Measurements from ENCODE around the gene WIPI1. TPM values are rescaled to one million over a fixed set of nuclear protein-coding genes. Genes with fewer than 3 reads are reported as not detected.

WIPI1 gene
- total RNA-seq, 1 experiment from 2014 or later = 29.3 TPM

DNA sequence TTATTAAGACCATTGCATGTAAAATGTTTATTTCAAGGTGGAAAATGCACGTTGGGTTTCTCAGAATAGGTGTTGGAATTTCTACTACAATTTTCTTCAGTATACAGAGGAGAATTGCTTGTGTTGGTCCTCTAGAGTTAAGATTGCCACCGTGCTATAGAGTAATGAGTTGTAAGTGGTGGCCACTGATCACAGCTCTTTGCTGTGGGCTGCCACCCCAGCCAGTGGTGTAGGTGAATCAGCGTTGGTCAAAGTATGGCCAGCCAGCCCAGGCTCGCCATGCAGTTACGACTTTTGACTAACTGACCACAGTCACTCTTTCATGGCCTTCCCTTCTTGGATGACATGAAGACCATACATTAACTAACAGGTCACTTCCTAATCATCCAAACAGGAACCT is 42.3 kb upstream of the WIPI1 start:
- no peak overlapping the region for H3K4me3 Mint-ChIP-seq
- H3K27ac Mint-ChIP-seq = no peak overlapping the region
- no peak for DNase-seq (ENCODE audit: low spot score)
- H3K36me3 Mint-ChIP-seq = peaks cover 5% of the 10 kb centered on the region
- TF ChIP-seq, protein P1, sequence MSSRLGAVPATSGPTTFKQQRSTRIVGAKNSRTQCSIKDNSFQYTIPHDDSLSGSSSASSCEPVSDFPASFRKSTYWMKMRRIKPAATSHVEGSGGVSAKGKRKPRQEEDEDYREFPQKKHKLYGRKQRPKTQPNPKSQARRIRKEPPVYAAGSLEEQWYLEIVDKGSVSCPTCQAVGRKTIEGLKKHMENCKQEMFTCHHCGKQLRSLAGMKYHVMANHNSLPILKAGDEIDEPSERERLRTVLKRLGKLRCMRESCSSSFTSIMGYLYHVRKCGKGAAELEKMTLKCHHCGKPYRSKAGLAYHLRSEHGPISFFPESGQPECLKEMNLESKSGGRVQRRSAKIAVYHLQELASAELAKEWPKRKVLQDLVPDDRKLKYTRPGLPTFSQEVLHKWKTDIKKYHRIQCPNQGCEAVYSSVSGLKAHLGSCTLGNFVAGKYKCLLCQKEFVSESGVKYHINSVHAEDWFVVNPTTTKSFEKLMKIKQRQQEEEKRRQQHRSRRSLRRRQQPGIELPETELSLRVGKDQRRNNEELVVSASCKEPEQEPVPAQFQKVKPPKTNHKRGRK (CRISPR knock-in tag; IDR thresholded peaks at IDR 0.05; ENCODE audit: borderline replicate concordance) = no peak
- TF ChIP-seq JAZF1 (CRISPR knock-in tag; IDR thresholded peaks at IDR 0.05) (no peak), SOX15 (CRISPR knock-in tag; IDR thresholded peaks at IDR 0.05) (no peak), OVOL2 (CRISPR knock-in tag; IDR thresholded peaks at IDR 0.05; ENCODE audit: borderline replicate concordance) (no peak), SMAD3 (CRISPR knock-in tag; IDR thresholded peaks at IDR 0.05; ENCODE audit: borderline replicate concordance) (no peak), ZNF263 (CRISPR knock-in tag; IDR thresholded peaks at IDR 0.05; ENCODE audit: low read depth) (no peak), NR1H2 (CRISPR knock-in tag; IDR thresholded peaks at IDR 0.05) (no peak), FOXK1 (CRISPR knock-in tag; IDR thresholded peaks at IDR 0.05) (no peak), CREB1 (CRISPR knock-in tag; IDR thresholded peaks at IDR 0.05) (no peak), ZNF423 (CRISPR knock-in tag; IDR thresholded peaks at IDR 0.05) (no peak), TEAD4 (CRISPR knock-in tag; IDR thresholded peaks at IDR 0.05) (no peak)
- TF ChIP-seq, protein P2, sequence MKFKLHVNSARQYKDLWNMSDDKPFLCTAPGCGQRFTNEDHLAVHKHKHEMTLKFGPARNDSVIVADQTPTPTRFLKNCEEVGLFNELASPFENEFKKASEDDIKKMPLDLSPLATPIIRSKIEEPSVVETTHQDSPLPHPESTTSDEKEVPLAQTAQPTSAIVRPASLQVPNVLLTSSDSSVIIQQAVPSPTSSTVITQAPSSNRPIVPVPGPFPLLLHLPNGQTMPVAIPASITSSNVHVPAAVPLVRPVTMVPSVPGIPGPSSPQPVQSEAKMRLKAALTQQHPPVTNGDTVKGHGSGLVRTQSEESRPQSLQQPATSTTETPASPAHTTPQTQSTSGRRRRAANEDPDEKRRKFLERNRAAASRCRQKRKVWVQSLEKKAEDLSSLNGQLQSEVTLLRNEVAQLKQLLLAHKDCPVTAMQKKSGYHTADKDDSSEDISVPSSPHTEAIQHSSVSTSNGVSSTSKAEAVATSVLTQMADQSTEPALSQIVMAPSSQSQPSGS (CRISPR knock-in tag; IDR thresholded peaks at IDR 0.05; ENCODE audit: borderline replicate concordance, low read depth) = no peak
- TF ChIP-seq, protein P3, sequence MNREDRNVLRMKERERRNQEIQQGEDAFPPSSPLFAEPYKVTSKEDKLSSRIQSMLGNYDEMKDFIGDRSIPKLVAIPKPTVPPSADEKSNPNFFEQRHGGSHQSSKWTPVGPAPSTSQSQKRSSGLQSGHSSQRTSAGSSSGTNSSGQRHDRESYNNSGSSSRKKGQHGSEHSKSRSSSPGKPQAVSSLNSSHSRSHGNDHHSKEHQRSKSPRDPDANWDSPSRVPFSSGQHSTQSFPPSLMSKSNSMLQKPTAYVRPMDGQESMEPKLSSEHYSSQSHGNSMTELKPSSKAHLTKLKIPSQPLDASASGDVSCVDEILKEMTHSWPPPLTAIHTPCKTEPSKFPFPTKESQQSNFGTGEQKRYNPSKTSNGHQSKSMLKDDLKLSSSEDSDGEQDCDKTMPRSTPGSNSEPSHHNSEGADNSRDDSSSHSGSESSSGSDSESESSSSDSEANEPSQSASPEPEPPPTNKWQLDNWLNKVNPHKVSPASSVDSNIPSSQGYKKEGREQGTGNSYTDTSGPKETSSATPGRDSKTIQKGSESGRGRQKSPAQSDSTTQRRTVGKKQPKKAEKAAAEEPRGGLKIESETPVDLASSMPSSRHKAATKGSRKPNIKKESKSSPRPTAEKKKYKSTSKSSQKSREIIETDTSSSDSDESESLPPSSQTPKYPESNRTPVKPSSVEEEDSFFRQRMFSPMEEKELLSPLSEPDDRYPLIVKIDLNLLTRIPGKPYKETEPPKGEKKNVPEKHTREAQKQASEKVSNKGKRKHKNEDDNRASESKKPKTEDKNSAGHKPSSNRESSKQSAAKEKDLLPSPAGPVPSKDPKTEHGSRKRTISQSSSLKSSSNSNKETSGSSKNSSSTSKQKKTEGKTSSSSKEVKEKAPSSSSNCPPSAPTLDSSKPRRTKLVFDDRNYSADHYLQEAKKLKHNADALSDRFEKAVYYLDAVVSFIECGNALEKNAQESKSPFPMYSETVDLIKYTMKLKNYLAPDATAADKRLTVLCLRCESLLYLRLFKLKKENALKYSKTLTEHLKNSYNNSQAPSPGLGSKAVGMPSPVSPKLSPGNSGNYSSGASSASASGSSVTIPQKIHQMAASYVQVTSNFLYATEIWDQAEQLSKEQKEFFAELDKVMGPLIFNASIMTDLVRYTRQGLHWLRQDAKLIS (CRISPR knock-in tag; IDR thresholded peaks at IDR 0.05; ENCODE audit: borderline replicate concordance) = no peak
- TF ChIP-seq, protein P4, sequence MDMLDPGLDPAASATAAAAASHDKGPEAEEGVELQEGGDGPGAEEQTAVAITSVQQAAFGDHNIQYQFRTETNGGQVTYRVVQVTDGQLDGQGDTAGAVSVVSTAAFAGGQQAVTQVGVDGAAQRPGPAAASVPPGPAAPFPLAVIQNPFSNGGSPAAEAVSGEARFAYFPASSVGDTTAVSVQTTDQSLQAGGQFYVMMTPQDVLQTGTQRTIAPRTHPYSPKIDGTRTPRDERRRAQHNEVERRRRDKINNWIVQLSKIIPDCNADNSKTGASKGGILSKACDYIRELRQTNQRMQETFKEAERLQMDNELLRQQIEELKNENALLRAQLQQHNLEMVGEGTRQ (CRISPR knock-in tag; IDR thresholded peaks at IDR 0.05) = no peak
- H3K9me3 Mint-ChIP-seq = peaks cover 14% of the 10 kb centered on the region
- no peak for ATAC-seq
- H3K4me1 Mint-ChIP-seq = 0 out of 2 replicates have a peak, but pooled peaks cover 2% of the 10 kb centered on the region
- ChIA-PET CTCF (no interaction called here), POLR2A (no interaction called here)
- no peaks in the 10 kb centered on the region; the same call in none of the 2 replicates for H3K27me3 Mint-ChIP-seq (ENCODE audit: low read depth)

DNA sequence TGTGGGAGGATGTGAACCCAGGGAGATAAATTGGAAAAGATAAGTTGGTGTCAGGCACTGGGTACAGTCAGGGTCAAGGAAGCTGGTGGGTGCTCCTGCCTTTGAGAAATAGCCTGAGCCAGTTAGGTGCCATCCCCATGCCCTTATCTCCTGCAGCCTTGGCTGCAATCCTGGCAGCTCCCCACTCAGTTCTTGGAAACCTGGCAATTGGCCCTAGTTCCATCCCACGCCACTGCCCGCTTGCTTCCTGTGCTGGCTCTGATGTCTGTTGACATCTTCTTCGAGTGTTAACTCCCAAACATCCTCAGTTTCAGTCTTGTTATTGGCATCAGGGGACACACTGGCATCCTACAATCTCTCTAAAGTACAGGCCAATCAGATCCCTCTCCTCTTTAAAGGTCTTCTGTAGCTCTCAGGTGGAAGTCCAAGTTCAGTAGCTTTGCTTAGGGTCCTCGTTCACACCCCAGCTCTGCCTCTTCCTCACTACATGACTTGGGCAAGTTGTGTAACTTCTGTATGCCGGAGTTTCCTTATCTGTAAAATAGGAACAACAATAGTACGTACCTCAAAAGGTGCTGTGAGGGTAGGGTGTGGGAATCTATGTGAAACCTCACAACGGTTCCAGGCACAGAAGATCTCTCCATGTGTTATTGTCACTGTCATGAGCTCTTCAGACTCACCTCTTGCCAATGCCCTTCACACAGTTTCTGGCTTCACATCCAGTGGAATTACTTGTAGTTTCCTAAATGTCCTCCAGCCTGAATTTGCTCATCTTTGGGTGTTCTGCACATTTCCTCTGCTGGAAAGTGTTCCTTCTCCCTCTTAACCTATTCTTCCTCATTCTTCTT is 41.4 kb upstream of the WIPI1 start:
- Mint-ChIP-seq H3K9me3 (peaks cover 11% of the 10 kb centered on the region), H3K4me3 (no peak overlapping the region), H3K36me3 (peaks cover 5% of the 10 kb centered on the region), H3K4me1 (0 out of 2 replicates have a peak, but pooled peaks cover 2% of the 10 kb centered on the region), H3K27ac (no peak overlapping the region), H3K27me3 (ENCODE audit: low read depth) (no peaks in the 10 kb centered on the region; the same call in none of the 2 replicates)
- ChIA-PET POLR2A (no interaction called here), CTCF (no interaction called here)
- no peak for DNase-seq (ENCODE audit: low spot score)
- ATAC-seq = no peak
- TF ChIP-seq ZNF219 (CRISPR knock-in tag; IDR thresholded peaks at IDR 0.05; ENCODE audit: borderline replicate concordance) (no peak), JUN (CRISPR knock-in tag; IDR thresholded peaks at IDR 0.05) (no peak), TEAD4 (CRISPR knock-in tag; IDR thresholded peaks at IDR 0.05) (no peak), CREM (CRISPR knock-in tag; IDR thresholded peaks at IDR 0.05) (no peak), OVOL2 (CRISPR knock-in tag; IDR thresholded peaks at IDR 0.05; ENCODE audit: borderline replicate concordance) (no peak), SOX15 (CRISPR knock-in tag; IDR thresholded peaks at IDR 0.05) (no peak), ZBTB21 (CRISPR knock-in tag; IDR thresholded peaks at IDR 0.05; ENCODE audit: borderline replicate concordance) (no peak)
- TF ChIP-seq, protein P2 (CRISPR knock-in tag; IDR thresholded peaks at IDR 0.05; ENCODE audit: borderline replicate concordance, low read depth) = no peak
- TF ChIP-seq, protein P5, sequence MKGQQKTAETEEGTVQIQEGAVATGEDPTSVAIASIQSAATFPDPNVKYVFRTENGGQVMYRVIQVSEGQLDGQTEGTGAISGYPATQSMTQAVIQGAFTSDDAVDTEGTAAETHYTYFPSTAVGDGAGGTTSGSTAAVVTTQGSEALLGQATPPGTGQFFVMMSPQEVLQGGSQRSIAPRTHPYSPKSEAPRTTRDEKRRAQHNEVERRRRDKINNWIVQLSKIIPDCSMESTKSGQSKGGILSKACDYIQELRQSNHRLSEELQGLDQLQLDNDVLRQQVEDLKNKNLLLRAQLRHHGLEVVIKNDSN (CRISPR knock-in tag; IDR thresholded peaks at IDR 0.05) = no peak

Measured in WTC11 (cell line).